K562 (cell line): ENCODE results near the gene RPL3.

ENCODE experiments used
- CREB1 ChIP-seq, 2 experiments: sonication (generic) in 1 of 2; formaldehyde crosslinking in 1 of 2; IDR thresholded peaks; 2 replicates each; pipeline versions ENCODE4 v1.6.1 to v1.8.0; 2012 to 2022; ENCODE audit warnings: inconsistent platforms in 1 of 2, mild to moderate bottlenecking in 1 of 2, missing genetic modification reagents in 1 of 2, moderate library complexity in 1 of 2
- GABPA ChIP-seq: fragments of 200-800 bp; sonication (Bioruptor generic); conservative IDR thresholded peaks from 2 replicates; pipeline ENCODE4 v1.6.1; 2016; ENCODE audit warnings: low read depth, missing genetic modification characterization, missing compliant biosample characterization
- POLR2AphosphoS5 ChIP-seq: IDR thresholded peaks from 2 replicates; pipeline ENCODE4 v1.6.1; 2011; ENCODE audit warnings: mild to moderate bottlenecking, low read depth, low read length, moderate library complexity; ENCODE audit not compliant: control insufficient read depth, insufficient read depth
- RAD51 ChIP-seq: fragments of 450-650 bp; IDR thresholded peaks from 2 replicates; pipeline ENCODE4 v1.7.1; 2016; ENCODE audit warnings: low read depth, mild to moderate bottlenecking, borderline replicate concordance
- RFX5 ChIP-seq: IDR thresholded peaks from 2 replicates; pipeline ENCODE4 v1.6.1; 2011; ENCODE audit warnings: low read depth, mild to moderate bottlenecking, improper control_type of control experiment, low read length
- SRSF9 ChIP-seq: fragments of 200-400 bp; formaldehyde crosslinking; IDR thresholded peaks from 2 replicates; pipeline ENCODE4 v1.6.1; 2017; ENCODE audit warnings: low read depth, low read length, borderline replicate concordance
- ZNF644 ChIP-seq: fragments of 200-800 bp; sonication (Bioruptor generic); IDR thresholded peaks from 2 replicates; pipeline ENCODE4 v1.6.1; 2016; ENCODE audit warnings: low read depth, missing genetic modification characterization, missing compliant biosample characterization
- ZNF717 ChIP-seq: fragments of 250-450 bp; sonication (Bioruptor Pico); IDR thresholded peaks from 2 replicates; pipeline ENCODE4 v1.5.0; 2021
- TF ChIP-seq, protein P1 (sequence below): fragments of 450-650 bp; IDR thresholded peaks from 2 replicates; pipeline ENCODE4 v1.6.1; 2016; ENCODE audit warnings: borderline replicate concordance

DNA sequence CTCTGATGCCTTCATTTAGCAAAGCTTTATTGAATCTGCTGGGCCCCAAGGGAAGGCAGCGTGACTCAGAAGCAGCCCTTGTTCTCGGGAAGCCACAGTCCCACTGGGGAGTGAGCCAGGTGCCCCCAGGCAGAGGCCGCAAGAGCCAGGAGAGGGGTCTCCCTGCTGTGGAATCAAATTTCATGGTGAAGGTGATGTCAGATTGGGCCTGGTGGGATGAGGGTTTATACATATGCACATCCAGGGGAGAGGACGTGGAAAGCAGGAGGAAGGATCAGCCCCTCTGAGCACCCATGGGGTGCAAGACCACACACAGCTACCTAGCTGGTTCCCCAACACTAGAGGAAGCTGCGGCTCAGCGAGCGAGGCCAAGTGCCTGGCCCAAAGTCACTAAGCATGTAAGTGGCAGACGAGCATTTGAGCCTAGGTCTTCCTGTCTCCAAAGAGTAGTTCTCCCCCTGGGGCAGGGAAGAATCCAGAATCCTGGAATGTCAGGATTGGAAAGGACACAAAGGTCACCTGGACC lies 32.3 kb upstream of the RPL3 start:
- TF ChIP-seq ZNF717 (CRISPR knock-in tag) (no peak), GABPA (tag) (no peak), RFX5 (no peak), ZNF644 (tag) (no peak), SRSF9 (no peak), RAD51 (no peak), CREB1 (IDR thresholded peaks at IDR 0.05) (no peak), CREB1 (CRISPR knock-in tag; IDR thresholded peaks at IDR 0.05) (no peak), POLR2AphosphoS5 (no peak)
- TF ChIP-seq, protein P1, sequence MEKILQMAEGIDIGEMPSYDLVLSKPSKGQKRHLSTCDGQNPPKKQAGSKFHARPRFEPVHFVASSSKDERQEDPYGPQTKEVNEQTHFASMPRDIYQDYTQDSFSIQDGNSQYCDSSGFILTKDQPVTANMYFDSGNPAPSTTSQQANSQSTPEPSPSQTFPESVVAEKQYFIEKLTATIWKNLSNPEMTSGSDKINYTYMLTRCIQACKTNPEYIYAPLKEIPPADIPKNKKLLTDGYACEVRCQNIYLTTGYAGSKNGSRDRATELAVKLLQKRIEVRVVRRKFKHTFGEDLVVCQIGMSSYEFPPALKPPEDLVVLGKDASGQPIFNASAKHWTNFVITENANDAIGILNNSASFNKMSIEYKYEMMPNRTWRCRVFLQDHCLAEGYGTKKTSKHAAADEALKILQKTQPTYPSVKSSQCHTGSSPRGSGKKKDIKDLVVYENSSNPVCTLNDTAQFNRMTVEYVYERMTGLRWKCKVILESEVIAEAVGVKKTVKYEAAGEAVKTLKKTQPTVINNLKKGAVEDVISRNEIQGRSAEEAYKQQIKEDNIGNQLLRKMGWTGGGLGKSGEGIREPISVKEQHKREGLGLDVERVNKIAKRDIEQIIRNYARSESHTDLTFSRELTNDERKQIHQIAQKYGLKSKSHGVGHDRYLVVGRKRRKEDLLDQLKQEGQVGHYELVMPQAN: no peak
